GM15510 (cell line): ENCODE measurements around the gene VSNL1.

ENCODE experiments used
- POLR2A ChIP-seq: IDR thresholded peaks from 3 replicates; pipeline ENCODE4 v1.6.1; 2011; ENCODE audit warnings: borderline replicate concordance; ENCODE audit not compliant: insufficient read length; ENCODE audit errors: extremely low read depth

The VSNL1 gene

GRCh38 chr2:17636257-17636656, 95.8 kb downstream of the VSNL1 start:
- no peak for TF ChIP-seq POLR2A

DNA sequence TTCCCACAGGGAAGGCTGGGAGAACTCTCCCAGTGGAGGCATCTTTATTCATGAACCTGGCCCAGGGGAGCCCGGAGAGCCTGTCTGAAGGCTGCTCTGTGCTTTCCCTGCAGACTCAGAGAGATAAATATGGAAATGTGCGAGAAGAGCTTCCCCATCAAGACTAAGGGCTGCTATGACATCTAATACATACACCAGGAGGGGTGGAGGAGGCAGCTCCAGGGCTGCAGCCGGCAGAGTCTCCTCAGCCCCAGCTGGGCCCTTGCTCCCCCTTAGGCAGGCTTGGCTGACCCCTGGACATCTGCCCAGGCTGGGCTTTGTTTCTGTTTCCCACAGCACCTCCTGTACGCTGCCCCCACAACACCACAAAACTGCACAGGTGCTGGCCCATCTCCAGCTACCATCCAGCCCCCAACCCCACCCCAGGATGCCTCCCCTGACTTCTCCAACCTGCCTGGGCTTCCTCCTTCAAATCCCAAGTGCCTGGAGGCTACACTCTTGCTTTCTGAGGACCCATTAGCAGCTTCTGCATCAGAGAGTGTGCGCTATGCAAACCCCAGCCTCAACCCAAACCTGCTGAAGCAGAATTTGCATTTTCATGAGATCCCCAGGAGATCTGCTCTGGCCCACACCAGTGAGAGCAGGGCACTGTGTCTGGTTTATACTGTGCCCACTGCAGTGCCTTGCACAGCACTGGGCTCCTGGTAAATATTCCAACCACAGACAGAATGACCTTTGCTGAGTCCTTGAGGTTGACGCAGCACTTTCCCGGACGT, 96.8 kb downstream of the VSNL1 start:
- no peak for TF ChIP-seq POLR2A

GRCh38 chr2:17638196-17638743, 97.8 kb downstream of the VSNL1 start:
- no peak for TF ChIP-seq POLR2A

GRCh38 chr2:17640406-17640805, 99.9 kb downstream of the VSNL1 start:
- TF ChIP-seq POLR2A: no peak

- no peak for TF ChIP-seq POLR2A
Measured at GRCh38 chr2:17643031-17643615, 102.6 kb downstream of the VSNL1 start.

GRCh38 chr2:17644997-17645720, 104.7 kb downstream of the VSNL1 start:
- TF ChIP-seq POLR2A: no peak

- TF ChIP-seq POLR2A: no peak
Measured at GRCh38 chr2:17646081-17646554, 105.6 kb downstream of the VSNL1 start.

DNA sequence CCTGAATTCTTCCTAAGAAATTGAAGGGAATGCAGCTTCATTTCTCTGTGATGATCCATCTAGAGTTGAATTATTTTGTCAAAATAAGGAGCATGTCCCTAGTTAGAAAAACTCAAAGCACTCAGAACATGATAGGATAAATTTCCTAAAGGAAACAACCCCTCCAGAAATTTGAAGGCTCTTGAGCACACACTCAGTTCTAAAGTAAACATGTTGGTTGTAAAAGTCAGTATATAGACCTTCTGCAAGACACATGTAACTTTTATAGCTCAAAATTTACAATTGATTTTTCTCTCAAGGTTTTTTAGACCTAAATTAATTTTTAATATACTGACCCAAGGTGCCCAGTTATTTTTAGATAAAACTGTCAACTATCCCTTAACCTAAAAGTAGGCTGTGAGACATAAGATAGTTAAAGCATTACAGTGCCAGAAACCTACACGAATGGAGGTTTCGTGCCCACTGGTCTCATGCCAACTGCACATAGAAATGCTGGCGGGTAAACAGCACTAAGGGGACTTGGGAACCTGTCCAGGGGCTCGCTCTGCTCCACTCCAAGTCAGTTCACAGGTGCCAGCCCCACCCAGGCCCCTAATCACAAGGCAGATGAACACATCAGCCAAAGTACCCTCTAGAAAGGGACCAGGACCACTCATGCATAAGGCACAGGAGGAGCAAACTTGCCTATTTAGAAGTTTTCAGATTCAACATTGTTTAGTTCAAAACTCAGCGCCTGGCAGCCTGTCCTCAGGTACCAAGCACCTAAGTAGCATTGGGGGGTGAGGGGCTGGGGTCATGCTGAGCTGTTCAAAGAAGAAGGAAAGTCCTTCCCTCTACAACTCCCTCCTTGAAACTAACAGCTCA, 106.6 kb downstream of the VSNL1 start:
- TF ChIP-seq POLR2A: no peak

GRCh38 chr2:17648581-17648980, 108.1 kb downstream of the VSNL1 start:
- TF ChIP-seq POLR2A: no peak

- TF ChIP-seq POLR2A: no peak
Measured at GRCh38 chr2:17649026-17649425, 108.5 kb downstream of the VSNL1 start.

- TF ChIP-seq POLR2A: no peak
Measured at GRCh38 chr2:17652681-17653394, 112.3 kb downstream of the VSNL1 start.

GRCh38 chr2:17657759-17658158, 117.3 kb downstream of the VSNL1 start:
- TF ChIP-seq POLR2A: no peak

DNA sequence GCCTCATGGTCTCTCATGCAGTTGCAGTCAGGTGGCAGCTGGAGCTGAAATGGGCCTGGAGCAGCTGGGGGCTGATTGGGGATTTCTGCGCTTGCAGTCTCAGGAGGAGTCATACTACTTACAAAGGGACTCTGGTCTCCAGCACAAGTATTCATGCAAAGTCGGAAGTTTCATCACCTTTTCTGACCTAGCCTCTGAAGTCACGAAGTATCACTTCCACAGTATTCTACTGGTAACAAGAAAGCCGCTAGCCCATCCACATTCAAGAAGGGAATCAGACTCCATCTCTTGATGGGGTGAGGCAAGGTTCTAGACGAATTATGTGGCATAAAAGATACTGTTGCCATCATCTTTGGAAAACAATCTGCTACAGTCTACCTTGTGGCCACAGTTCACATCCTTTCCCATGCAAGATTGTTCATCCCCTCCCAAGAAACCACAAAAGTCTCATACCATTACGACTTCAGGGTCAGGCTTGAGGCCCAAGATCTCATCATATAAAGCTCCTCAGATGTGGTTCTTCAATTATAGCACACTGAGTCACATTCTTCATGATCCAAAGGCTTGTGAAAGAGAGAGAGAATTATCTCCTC, 117.9 kb downstream of the VSNL1 start:
- TF ChIP-seq POLR2A: no peak
